ENCODE data around the gene KRT86.

DNA sequence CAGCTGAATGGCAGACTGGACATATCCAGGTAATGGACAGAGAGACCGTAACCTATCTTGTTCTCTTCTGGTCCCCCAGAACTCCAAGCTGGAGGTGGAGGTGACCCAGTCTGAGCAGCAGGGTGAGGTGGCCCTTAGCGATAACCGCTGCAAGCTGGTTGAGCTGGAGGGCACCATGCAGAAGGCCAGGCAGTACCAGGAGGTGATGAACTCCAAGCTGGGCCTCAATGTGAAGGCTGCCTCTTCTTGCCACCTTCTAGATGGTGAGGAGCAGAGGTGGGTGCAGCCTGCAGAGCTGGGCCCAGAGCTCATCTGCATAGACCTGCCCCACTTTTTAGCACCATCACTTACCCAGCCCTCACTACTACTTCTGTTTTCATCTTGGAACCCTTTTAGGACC lies 7.2 kb upstream of the KRT86 start:
- TF ChIP-seq REST (IDR thresholded peaks at IDR 0.05) = no peak
- no peak for TF ChIP-seq CHD2 (IDR thresholded peaks at IDR 0.05; ENCODE audit: low read length, partially characterized antibody)
- no peak for TF ChIP-seq EP300 (IDR thresholded peaks at IDR 0.05)
- TF ChIP-seq, protein P1, sequence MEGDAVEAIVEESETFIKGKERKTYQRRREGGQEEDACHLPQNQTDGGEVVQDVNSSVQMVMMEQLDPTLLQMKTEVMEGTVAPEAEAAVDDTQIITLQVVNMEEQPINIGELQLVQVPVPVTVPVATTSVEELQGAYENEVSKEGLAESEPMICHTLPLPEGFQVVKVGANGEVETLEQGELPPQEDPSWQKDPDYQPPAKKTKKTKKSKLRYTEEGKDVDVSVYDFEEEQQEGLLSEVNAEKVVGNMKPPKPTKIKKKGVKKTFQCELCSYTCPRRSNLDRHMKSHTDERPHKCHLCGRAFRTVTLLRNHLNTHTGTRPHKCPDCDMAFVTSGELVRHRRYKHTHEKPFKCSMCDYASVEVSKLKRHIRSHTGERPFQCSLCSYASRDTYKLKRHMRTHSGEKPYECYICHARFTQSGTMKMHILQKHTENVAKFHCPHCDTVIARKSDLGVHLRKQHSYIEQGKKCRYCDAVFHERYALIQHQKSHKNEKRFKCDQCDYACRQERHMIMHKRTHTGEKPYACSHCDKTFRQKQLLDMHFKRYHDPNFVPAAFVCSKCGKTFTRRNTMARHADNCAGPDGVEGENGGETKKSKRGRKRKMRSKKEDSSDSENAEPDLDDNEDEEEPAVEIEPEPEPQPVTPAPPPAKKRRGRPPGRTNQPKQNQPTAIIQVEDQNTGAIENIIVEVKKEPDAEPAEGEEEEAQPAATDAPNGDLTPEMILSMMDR (IDR thresholded peaks at IDR 0.05) = no peak
- TF ChIP-seq POLR2A (IDR thresholded peaks at IDR 0.05; ENCODE audit: low read length) = no peak
- no peak for TF ChIP-seq RFX5 (IDR thresholded peaks at IDR 0.05)
